ENCODE data around the gene CNTNAP2.

DNA sequence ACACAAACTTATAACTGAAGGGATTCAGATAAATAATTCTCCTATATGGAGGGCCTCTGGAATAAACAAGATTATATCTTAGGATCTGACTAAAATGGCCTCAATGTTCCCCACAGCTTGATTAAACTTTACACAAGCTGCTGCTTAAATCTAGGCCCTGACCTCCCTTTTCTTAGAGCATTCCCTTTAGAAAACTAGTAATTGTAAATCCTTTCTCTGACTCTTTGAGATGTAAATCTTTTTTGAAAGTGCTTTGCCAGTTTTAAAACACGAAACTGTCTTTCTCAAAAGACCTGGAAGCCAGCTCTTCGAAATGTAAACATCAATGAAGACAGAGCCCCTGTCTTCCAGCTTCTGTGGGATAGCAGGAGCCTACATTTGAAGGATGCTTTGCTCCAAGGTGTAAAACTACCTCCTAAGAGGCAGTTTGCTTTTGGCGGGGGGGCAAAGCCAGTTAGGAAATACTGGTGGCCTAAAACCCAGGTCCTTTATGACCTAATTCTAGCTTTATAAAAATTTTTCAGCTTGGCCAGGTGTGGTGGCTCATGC is 758.7 kb downstream of the CNTNAP2 start:
- TF ChIP-seq, protein P1, sequence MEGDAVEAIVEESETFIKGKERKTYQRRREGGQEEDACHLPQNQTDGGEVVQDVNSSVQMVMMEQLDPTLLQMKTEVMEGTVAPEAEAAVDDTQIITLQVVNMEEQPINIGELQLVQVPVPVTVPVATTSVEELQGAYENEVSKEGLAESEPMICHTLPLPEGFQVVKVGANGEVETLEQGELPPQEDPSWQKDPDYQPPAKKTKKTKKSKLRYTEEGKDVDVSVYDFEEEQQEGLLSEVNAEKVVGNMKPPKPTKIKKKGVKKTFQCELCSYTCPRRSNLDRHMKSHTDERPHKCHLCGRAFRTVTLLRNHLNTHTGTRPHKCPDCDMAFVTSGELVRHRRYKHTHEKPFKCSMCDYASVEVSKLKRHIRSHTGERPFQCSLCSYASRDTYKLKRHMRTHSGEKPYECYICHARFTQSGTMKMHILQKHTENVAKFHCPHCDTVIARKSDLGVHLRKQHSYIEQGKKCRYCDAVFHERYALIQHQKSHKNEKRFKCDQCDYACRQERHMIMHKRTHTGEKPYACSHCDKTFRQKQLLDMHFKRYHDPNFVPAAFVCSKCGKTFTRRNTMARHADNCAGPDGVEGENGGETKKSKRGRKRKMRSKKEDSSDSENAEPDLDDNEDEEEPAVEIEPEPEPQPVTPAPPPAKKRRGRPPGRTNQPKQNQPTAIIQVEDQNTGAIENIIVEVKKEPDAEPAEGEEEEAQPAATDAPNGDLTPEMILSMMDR (IDR thresholded peaks at IDR 0.05): no peak
- no peak for TF ChIP-seq POLR2A (IDR thresholded peaks at IDR 0.05)
